Measurements from ENCODE around the gene ELOVL7.

DNA sequence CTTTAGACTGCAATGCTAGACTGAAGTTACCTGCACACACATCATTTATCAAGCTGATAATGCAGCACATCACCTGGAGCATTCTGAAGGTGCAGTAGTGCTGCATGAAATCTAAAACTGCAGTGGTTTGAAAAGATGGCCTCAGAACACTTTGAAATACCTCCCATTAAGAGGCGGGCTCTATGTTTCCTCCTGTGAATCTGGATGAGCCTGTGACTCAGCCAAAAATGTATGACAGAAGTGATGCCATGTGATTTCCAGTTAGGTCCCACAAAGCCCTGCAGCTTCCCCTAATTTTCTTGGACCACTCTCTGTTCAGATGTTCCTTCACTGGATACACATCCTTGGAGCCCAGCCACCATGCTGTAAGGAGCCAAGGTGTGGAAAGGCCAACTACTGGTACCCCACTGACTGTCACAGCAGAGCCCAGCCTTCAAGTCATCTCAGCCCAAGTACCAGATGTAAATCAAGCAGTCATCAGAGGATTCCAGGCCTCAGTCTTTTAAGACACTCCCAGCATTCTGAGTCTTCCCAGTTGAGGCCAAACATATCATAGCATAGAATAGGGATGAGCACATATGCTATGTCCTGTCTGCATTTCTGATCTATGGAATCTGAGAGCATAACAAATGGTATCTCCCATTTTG, 116.9 kb downstream of the ELOVL7 start:
- TF ChIP-seq, protein P1, sequence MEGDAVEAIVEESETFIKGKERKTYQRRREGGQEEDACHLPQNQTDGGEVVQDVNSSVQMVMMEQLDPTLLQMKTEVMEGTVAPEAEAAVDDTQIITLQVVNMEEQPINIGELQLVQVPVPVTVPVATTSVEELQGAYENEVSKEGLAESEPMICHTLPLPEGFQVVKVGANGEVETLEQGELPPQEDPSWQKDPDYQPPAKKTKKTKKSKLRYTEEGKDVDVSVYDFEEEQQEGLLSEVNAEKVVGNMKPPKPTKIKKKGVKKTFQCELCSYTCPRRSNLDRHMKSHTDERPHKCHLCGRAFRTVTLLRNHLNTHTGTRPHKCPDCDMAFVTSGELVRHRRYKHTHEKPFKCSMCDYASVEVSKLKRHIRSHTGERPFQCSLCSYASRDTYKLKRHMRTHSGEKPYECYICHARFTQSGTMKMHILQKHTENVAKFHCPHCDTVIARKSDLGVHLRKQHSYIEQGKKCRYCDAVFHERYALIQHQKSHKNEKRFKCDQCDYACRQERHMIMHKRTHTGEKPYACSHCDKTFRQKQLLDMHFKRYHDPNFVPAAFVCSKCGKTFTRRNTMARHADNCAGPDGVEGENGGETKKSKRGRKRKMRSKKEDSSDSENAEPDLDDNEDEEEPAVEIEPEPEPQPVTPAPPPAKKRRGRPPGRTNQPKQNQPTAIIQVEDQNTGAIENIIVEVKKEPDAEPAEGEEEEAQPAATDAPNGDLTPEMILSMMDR (IDR thresholded peaks at IDR 0.05): no peak
- TF ChIP-seq POLR2AphosphoS5 (IDR thresholded peaks at IDR 0.05; ENCODE audit: low read depth, low read length) (no peak), SIN3A (IDR thresholded peaks at IDR 0.05; ENCODE audit: borderline replicate concordance, insufficient read depth, low read depth, low read length) (no peak), TCF7L2 (IDR thresholded peaks at IDR 0.05; ENCODE audit: low read depth, low read length) (no peak)
